ENCODE measurements around the gene CGB1.

GRCh38 chr19:49086296-49086695 lies 49.6 kb upstream of the CGB1 start:
- TF ChIP-seq CTCF (IDR thresholded peaks at IDR 0.05) (no peak), ZFX (IDR thresholded peaks at IDR 0.05; ENCODE audit: borderline replicate concordance) (no peak)

Measured in 22Rv1 (cell line).